Stimulated activated CD4-positive, alpha-beta T cell treated with anti-CD3 and anti-CD28 coated beads, Interleukin-1b, Interleukin-23, amount 100 ng/mL, for 24 hours (primary cell): ENCODE measurements around the gene NOS1AP.
"Not testable (repeated sequence)": the region's sequence is repeated elsewhere in the genome, so short reads cannot be mapped to it uniquely, and the experiment has no call there.

Experiments used
- DNase-seq, 4 experiments: peaks; one replicate each; pipeline ENCODE4 v3.0.0-alpha.2; 2020; ENCODE audit warnings: low read depth in 4 of 4, low spot score in 1 of 4

The NOS1AP gene

DNA sequence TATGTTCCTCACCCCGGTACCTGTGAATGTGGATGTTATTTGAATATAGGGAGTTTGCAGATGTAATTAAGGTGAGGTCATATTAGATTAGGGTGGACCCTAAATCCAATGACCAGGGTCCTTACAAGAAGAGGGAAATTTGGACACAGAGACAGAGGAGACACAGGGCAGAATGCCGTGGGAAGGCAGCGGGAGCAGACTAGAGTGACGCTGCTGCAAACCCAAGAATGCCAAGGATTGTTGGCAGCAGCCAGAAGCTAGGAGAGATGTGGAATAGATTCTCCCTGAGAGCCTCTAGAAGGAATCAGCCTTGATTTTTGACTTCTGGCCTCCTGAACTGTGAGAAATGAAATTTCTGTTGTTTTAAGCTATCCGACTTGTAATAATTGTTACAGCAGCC lies 253.5 kb downstream of the NOS1AP start:
- DNase-seq, result no peak

DNA sequence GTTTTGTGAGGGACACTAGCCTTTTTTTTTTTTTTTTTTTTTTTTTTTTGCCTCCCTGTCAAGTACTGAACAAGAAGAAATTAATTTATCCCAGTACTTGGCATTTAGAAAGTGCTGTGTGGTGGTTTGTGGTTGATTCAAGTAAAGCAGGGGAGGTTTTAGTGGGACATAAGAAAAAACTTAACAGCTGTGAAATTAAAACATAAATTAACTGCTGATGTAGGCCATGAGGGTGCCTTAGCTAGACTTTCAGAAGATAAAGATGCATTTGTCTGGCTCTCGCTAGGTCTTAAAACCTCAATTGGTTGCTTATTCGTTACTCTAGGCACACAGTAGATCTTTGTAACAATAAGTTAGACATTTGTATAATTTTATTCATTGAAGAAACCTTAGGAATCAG lies 254.9 kb downstream of the NOS1AP start:
- no peak for DNase-seq

DNA sequence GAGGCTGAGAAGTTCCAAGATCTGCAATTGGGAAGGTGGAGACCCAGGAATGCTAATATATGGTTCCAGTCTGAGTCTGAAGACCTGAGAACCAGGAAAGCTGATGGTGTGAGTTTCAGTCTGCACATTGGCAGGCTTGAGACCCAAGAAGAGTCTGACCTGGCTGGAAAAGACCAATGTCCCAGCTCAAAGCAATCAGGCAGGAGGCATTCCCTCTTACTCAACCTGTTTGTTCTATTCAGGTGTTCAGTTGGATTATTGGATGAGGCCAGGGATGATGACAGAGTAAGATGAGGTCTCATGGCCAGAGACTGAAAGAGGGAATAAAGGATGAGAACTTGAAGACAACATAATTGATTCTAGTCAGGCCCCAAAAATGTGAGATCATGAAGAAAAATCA lies 257.1 kb downstream of the NOS1AP start:
- DNase-seq, result no peak

DNA sequence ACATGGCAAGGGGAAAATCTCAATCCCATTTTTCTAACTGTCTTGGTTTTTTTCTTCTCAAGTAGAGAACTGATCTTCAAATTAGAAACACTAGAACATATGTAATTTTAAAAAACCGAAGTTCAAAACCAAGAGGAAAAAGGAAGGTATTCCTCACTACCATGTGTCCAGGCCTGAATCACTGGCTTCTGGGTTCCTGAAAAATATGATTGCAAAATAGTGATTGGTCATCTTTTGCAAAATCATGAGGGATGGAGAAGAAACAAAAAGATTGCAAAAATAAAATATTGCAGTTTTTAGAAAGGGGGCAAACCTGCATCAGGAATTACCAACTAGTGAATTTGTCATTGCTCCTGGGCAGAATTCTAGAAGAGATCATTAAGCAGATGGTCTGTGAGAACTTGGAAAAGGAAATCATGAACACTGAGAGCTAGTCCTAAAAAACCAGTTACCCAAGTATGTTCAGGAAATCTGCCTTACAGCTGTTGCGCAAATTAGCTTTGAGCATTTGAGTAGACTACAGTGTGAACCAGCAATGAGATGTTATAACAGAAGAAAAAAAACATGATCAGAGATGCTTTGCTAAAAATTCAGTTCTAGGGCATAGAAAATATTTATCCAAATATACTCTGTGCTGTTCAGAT lies 257.8 kb downstream of the NOS1AP start:
- no peak for DNase-seq

DNA sequence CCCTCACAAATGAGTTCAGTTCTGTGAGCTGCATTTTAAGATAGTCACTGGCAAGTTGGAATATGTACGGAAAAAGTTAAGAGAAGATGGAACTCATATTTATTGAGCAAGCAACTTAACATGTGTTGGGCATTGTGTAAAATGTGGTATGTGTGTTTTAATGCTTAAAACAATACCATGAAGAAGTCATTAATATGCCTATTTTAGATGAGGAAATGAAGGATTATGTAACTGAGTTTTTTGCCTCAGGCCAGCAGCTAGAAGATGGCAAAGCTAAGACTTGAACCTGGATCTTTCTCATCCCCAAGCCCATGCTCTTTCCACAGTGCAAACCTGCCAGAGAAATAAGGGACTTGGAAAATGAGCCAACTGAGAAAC lies 258.3 kb downstream of the NOS1AP start:
- DNase-seq, result no peak

DNA sequence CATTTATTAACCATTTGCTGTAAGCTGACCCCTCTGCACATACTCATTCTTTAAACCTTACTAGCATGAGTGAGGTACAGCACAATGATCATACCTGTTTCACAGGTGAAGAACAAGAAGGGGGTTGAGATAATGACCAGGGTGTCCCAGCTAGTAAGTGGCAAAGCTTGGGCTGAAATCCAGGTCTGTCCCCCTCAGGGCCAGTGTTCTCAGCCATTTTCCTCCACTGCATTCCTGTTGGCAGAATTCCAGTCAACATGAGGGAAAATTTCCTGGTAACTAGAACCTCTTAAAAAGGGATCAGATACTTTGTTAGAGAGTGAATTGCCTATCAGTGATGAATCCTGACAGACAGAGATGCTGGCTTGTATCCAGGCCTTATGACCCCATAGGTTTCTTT lies 259.0 kb downstream of the NOS1AP start:
- DNase-seq, result no peak

DNA sequence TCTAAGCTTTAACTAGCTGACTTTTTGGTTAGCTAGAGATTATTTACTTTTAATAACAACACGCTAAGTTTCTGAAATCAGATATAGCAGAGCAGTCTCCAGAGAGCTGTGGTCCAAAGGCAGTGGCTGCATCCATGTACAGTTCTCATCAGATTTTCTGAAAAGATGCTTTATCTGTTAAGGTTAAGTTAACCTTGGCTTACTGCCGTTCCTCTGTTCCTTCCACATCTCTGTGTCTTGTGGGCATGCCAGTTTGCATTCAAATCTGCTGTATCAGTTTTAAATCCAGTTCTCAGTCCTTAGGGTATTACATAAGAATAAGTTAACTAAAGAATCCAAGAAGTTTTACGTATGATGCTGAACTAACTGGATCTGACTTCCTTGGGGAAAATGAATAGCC lies 260.3 kb downstream of the NOS1AP start:
- DNase-seq, result no peak

DNA sequence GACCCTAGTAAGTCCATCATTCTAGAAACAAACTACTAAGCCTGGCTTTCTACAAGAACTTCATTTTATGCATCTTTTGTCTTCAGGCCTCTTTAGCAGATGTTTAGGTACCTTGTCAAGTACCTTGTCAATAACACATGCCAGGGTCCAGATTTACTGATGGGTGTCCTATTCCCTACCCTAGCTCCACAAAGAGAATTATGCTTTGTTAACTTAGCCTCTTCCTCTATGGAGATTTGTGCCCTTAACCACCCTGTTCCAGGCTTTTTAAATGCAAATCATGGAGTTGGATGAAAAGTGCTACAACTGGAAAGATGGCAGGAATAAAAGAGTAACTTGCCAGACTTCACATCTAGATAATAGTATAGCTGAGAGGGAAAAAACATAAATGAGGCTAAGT lies 264.5 kb downstream of the NOS1AP start:
- no peak for DNase-seq

DNA sequence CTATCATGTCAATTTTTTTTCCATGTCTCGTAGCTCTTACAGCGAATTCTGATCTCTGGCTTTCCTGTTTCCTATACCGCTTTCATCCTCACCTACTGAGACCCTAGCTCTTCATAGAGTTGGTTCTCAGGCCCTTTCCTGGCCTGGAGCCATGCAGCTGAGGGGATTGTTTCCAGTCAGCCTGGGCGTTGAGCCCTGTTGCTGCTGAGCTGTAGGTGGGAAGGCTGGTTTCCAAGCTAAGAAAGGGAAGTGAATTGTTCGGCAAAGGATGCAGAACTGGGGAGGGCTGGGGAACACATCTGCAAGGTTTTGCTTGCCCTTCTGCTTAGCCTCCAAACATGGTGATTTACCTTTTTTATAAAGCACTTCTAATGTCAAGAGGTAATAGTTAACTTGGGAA lies 265.6 kb downstream of the NOS1AP start:
- DNase-seq, result no peak

DNA sequence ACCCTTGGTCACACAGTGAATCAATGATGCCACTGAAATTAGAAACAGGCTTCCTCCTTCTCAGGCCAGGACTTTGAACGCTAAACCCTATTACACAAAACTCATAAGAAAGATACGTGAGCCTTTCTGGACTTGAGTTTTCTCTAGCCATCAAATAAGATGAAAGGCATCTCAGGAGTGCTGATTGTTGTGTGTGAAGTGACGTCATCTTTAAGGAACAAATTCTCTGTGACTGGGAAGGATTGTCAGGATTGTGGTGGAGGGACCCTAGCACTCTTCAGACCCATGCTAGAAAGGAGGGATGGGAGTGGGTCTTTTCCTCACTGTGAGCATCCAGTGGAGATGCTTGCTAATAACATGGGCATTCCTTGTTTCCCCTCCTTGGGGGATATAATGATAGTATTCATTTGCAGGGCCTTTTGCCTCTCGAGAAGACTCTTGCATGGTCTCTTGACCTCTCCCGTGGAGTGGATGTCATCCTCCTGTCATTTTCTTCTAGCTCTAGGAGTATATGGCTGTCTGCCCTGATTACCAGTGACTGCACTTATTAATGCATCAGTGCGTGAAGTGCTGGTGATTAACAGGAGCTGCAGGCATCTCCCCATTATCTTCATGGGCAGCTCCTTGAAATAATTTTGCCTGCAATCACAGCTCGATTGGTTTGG lies 267.3 kb downstream of the NOS1AP start:
- no peak for DNase-seq

DNA sequence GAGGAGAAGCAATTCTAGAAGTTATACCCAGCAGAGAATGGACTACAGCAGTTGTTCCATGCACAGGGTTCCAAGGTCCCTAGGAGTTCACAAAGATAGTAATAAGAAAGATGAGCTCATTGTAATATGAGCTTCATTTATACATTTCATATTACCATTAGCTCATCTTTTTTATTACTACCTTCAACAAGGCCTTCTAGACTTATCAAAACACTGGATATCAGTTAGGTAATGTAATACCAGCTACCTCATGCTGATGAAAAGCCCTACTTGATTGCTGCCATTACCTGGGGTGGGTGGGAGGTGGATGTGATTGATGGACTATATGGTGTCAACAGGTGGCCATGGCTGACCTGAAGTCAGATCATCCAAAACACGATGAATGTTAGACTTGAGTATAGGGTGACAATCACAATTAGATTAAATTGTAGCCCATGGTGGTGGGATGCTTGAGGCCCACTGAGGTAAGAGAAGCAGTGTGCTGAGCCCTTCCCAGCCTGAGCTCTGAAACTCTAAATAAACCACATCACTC lies 273.0 kb downstream of the NOS1AP start:
- no peak for DNase-seq

DNA sequence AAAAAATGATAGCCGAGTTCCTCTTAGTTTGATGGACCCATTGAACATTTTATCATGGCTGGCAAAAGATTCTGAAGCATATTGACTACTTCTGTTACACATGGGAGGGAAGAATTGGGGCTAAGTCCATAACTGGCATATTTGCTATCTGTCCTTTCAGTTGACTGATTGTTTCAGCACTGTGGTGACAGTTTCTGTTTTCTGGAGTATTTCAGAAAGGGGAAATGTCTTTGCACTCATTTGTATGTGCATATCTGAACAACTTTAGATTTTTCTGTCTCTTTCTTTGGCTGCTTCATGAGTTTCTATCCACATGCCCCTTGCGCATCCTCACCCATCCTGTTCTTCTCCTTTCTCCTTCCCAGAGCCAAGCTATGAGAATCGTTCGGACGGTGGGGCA lies 274.0 kb downstream of the NOS1AP start:
- DNase-seq, result no peak

DNA sequence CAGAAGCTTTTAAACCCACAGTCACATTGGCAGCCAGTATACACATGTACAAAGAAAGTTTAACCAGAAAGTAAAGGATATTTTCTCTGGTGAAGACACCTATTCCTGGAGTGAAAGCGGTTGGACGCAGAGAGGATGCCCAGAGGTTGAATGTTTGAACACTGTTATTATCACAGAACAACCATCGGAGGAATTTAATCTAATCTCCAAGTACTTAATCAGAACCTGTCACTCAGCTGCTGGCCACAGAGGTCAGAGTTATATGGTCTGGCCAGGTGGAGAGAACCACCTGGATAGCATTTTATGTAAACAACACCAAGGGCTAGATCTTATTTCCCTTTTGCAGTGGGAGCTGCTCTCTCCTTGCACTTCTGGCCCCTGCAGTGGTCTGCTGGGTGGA lies 277.8 kb downstream of the NOS1AP start:
- DNase-seq, result no peak

DNA sequence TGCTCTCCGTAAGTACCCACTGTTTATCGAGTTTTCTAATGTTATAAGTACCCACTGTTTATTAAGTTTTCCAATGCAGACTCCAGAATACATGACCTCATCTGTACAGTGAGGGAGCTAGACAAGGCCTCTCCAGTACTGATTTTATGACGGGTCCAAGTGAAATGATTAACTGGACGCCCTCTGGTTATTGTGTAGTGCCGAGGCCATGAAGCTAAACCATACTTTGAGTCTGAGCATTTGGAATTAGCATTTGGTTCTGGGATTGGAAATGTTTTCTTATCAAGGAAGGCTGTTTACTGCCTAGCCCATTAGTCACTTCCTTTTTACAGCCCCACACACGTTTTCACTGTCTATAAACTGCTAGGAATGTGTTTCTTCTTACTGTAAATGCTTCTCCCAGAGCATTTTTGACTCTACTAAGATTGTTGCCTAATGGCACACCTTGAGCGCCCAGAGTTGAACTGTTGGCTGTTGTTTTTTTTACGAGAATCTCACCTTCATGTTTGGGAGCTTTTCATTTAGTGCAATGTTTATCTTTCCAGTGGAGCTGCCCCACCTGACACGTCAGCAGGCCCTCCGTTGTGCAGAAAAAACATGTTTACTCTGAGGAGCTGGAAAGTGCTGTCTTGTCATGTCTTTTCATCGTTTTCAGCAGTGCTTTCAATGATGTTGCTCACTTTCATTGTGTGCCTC lies 280.3 kb downstream of the NOS1AP start:
- DNase-seq, result no peak

DNA sequence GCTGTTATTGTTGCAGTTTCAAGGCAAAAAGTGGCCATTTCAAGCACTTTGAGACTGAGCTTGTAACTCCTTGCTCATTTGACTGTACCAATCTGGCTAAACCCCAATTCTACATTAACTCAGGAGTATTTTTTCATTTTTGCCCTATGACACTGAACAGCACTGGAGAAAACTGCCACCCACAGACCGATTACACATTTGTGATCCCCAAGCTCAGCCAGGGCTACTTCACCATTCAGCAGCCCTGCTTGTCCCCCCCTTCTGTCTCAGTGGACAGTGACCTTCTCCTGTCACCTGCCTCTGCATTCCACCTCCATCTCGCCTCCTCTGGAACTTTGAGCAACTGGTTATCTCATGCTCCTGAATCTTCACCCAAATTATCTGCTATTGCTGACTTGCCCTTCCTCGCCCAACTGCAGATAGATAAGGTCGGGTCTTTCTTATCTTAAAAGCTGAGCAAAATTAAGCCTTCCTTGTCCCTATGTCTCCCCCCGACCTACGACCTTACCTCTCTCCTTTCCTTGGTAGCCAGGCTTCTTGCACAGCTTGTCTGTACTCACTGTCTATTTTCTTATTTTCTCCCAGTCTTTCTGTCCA lies 281.9 kb downstream of the NOS1AP start:
- DNase-seq, result no peak

DNA sequence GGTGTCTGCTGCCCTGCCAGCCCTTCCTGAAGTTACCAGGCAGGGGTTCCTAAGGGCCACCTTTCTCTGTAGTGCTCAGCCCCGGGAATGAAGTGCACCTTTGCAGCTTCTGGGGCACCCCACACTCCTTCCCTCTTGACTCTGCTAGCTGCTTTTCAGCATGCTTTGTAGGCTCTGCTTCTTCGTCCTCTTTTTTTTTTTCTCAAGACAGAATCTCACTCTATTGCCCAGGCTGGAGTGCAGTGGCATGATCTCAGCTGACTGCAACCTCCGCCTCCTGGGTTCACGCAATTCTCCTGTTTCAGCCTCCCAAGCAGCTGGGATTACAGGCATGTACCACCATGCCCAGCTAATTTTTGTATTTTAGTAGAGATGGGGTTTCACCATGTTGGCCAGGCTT lies 282.4 kb downstream of the NOS1AP start:
- not testable (repeated sequence) for DNase-seq

DNA sequence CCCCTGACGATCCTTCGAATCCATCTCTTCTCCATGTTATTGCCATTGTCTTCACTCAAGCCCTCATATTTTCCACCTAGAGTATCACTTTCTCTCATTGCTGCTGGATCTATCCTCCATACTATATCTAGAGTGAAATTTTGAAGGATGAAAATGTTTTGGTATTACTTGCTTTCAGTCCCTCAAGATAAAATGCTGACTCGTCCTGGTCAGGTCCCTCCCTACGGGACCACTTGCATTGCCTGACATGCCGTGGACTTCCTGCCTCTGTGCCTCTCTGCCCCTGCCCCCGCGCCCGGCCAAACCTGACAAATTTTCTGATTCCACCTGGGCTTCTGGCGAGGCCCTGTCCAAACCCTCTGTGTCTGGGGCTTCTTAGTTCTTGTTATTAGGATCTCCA lies 283.6 kb downstream of the NOS1AP start:
- DNase-seq, result no peak

DNA sequence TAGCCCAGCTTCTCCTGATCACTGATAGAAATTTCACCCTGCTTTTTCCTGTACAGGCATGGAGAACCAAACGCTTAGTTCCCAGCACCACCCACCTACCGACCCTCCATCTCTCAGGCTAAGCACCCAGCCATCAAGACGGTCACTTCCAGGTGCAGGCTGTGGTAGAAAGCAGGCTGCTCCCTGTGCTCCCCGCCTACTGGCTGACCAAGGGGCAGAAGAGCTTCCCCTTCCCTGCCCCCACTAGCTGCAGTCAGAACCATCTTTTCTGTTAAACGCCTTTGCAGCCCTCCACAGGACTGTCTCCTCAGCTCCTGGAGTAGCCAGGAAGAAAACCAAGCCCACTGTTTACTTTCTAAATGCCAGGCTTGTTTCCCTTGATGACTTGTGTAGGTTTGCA lies 284.2 kb downstream of the NOS1AP start:
- DNase-seq, result no peak

DNA sequence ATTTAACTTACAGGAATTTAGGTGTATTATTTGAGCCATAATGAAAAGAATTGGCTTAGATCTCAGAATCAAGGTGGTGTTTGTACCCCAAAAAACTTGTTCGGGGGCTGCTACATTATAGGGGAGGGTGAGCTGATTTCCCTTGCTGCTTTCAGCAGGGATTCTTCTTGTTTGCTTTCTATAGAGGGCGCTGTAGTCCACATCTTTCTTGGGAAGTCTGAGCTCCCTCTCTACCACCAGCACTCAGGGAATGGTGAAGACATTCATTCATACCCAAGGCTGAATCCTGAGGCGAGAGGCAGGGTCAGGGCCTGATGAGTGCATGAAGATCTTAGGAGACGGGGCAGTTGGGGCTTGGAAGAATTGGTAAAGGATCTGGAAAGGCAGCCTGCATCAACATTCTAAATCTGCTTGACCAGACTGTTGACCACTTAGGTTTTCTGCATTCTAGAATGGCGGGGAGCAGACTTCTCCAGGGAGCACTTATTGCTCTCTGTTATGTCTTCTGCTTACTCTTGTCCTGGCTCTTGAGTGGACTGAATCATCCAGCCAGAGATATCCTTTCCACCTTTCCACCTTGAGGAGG lies 288.3 kb downstream of the NOS1AP start:
- DNase-seq, result no peak

DNA sequence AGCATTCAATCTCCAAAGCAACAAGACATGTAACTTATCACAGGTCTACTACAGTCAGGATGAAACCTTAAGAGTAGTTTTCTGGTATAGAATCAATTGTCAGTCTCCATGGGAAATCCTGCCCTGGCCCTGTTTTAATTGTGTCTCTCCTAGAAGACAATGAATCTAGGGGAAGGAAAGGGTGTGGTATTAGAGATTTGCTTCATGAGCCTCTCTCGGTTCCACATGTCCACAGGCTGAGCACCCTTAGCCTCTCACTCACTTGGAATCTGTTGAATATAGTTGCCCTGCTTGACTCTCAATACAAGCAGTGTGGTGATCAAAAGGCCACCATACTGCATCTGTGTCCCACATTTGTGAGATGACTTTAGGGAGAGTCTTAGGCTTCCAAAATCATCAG lies 289.4 kb downstream of the NOS1AP start:
- DNase-seq, result no peak

DNA sequence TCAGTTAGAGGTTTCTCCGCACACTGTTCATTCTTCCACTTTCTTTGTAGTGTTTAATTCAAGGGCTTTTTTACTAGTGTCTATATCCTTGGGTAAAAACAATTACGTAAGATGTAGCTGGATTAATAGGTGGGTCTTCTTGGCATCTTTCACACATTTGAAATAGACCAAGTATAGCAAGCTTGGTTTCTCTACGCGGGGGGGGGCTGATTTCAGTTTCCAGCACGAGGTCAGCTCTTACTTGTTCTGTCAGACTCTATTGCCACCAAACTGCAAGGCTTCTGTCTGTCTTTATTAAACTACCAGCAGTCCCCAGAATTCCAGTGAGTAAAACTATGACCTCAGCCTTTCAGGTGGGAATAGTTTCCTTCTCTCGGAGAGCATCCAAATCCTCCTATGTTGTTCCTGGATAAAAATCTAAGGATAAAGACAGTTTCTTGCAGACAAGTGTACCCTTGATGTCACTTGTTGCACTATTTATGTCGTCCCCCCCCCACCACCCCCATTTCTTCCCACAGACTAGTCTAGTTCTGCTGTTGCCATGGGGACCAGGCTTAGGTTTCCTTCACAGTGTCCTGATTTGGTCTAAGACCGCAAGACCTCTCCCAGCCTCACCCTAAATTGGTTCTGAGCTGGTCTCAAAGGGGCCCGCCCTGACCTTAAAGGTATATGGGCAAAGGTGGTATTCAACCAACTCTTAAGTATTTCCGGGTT lies 290.2 kb downstream of the NOS1AP start:
- DNase-seq, result no peak
